ENCODE results near the gene SBK2.

Gene SBK2

GRCh38 chr19:55546011-55546410, 9.1 kb upstream of the SBK2 start:
- H3K4me3 ChIP-seq (ENCODE audit: low read depth, low read length), result no peak overlapping the region
- DNase-seq (ENCODE audit: low read depth), result no peak
- in situ Hi-C loops (cut with HindIII; ENCODE audit: low sequenced_read_pairs), result no loop called here
- no peak for TF ChIP-seq CTCF (IDR thresholded peaks at IDR 0.05; ENCODE audit: low read depth, low read length, missing control alignments)

- in situ Hi-C loops (cut with HindIII; ENCODE audit: low sequenced_read_pairs), result no loop called here
- no peak for DNase-seq (ENCODE audit: low read depth)
- no peak for TF ChIP-seq CTCF (IDR thresholded peaks at IDR 0.05; ENCODE audit: low read depth, low read length, missing control alignments)
- H3K4me3 ChIP-seq (ENCODE audit: low read depth, low read length), result no peak within 1 kb of the TSS
These were observed 8.5 kb upstream of the SBK2 start, which contains the start of gene SBK3 for GRCh38 chr19:55545443-55545842. SBK3 (minus strand) TSS chr19:55545543; CDS start chr19:55545543, 0 bp downstream.

GRCh38 chr19:55544776-55545439, 8.0 kb upstream of the SBK2 start:
- H3K4me3 ChIP-seq (ENCODE audit: low read depth, low read length), result no peak overlapping the region
- TF ChIP-seq CTCF (IDR thresholded peaks at IDR 0.05; ENCODE audit: low read depth, low read length, missing control alignments), result no peak
- in situ Hi-C loops (cut with HindIII; ENCODE audit: low sequenced_read_pairs), result no loop called here
- DNase-seq (ENCODE audit: low read depth), result no peak

GRCh38 chr19:55544014-55544413, 7.1 kb upstream of the SBK2 start:
- DNase-seq (ENCODE audit: low read depth), result no peak
- in situ Hi-C loops (cut with HindIII; ENCODE audit: low sequenced_read_pairs), result no loop called here
- H3K4me3 ChIP-seq (ENCODE audit: low read depth, low read length), result no peak overlapping the region
- TF ChIP-seq CTCF (IDR thresholded peaks at IDR 0.05; ENCODE audit: low read depth, low read length, missing control alignments), result no peak

GRCh38 chr19:55543567-55543966, 6.6 kb upstream of the SBK2 start:
- TF ChIP-seq CTCF (IDR thresholded peaks at IDR 0.05; ENCODE audit: low read depth, low read length, missing control alignments), result no peak
- in situ Hi-C loops (cut with HindIII; ENCODE audit: low sequenced_read_pairs), result no loop called here
- no peak for DNase-seq (ENCODE audit: low read depth)
- H3K4me3 ChIP-seq (ENCODE audit: low read depth, low read length), result no peak overlapping the region

GRCh38 chr19:55542292-55542855, 5.4 kb upstream of the SBK2 start:
- TF ChIP-seq CTCF (IDR thresholded peaks at IDR 0.05; ENCODE audit: low read depth, low read length, missing control alignments), result no peak
- DNase-seq (ENCODE audit: low read depth), result no peak
- no peak overlapping the region for H3K4me3 ChIP-seq (ENCODE audit: low read depth, low read length)
- in situ Hi-C loops (cut with HindIII; ENCODE audit: low sequenced_read_pairs), result no loop called here

Data from astrocyte of the cerebellum (primary cell).